Adrenal gland (tissue), 12 donors: ENCODE measurements around the gene PTPN23. TPM values are rescaled to one million over a fixed set of nuclear protein-coding genes. Genes with fewer than 3 reads are reported as not detected.

ENCODE experiments used
- DNase-seq, 7 donors: peaks; one replicate each; pipeline ENCODE4 v3.0.0-alpha.2; 2019 to 2020
- H3K27ac ChIP-seq, 5 donors: fragments of 200-600 bp; sonication (generic) in 4 of 5; 1 replicate in 3 of 5; 2 replicates in 2 of 5; pipeline versions ENCODE4 v1.5.1 to v1.8.0; 2016 to 2020; ENCODE audit warnings: mild to moderate bottlenecking in 1 of 5
- H3K27me3 ChIP-seq: fragments of 200-600 bp; 2 replicates; pipeline ENCODE4 v1.8.0; 2021
- H3K36me3 ChIP-seq, 2 donors: fragments of 200-600 bp; replicated peaks in 1 of 2; 1 replicate in 1 of 2; 2 replicates in 1 of 2; pipeline versions ENCODE4 v1.5.1 to v1.8.0; 2018 to 2022
- H3K4me1 ChIP-seq, 2 donors: fragments of 200-600 bp; replicated peaks in 1 of 2; 1 replicate in 1 of 2; 2 replicates in 1 of 2; pipeline versions ENCODE4 v1.5.1 to v1.8.0; 2018 to 2021
- H3K4me3 ChIP-seq, 4 donors: fragments of 200-600 bp; sonication (generic) in 3 of 4; one replicate each; pipeline ENCODE4 v1.5.1; 2016 to 2018
- H3K9me3 ChIP-seq, 3 donors: fragments of 200-600 bp; sonication (generic) in 1 of 3; replicated peaks in 1 of 3; 1 replicate in 2 of 3; 2 replicates in 1 of 3; pipeline versions ENCODE4 v1.5.1 to v1.8.0; 2016 to 2021
- CTCF ChIP-seq, 6 experiments: fragments of 450-650 bp in 4 of 6; fragments of 200-600 bp in 2 of 6; sonication (generic) in 1 of 6; IDR thresholded peaks; 1 replicate in 5 of 6; 2 replicates in 1 of 6; pipeline versions ENCODE4 v1.5.1 to v1.8.0; 2016 to 2021; ENCODE audit warnings: antibody characterized with exemption in 6 of 6, mild to moderate bottlenecking in 2 of 6, moderate library complexity in 1 of 6
- POLR2A ChIP-seq, 2 donors: fragments of 450-650 bp; IDR thresholded peaks; one replicate each; pipeline ENCODE4 v1.6.1; 2017; ENCODE audit warnings: antibody characterized with exemption in 2 of 2, mild to moderate bottlenecking in 2 of 2, moderate library complexity in 1 of 2
- WGBS, 4 donors: extraction: QIAGEN DNeasy Blood & Tissue Kit in 2 of 4; methylation state at CpG; one replicate each; pipeline versions ENCODE4 v1.1.5 to v1.1.7; 2013 to 2017; 5-methylcytosine and 5-hydroxymethylcytosine counted together
- intact Hi-C, 2 donors: fragments of 100-400 bp; cut with DNase I; formaldehyde crosslinking; loops; one replicate each; pipeline versions ENCODE4 v1.14.1 to v1.15.0; 2022 to 2023
- polyA plus RNA-seq, 3 donors: library from polyadenylated mRNA; stranded (reverse); fragments of 200-250 nt in 2 of 3; fragments of 350-450 nt in 1 of 3; fragmentation: Illumina TruSeq in 1 of 3; extraction: RNeasy Lipid Tissue Mini Kit (QIAGEN cat#74804) in 1 of 3; gene quantifications; one replicate each; pipeline ENCODE4 v1.2.3, GENCODE V29; 2013 to 2014
- total RNA-seq, 9 donors: library from RNA; depleted of rRNA in 4 of 9; stranded (reverse); fragments of >200 nt in 4 of 9; fragments of 120-200 nt in 1 of 9; fragmentation: NEBNext Ultra II Directional in 1 of 9; extraction: Animal tissue kit (Norgen Biotek cat#: 25700) in 1 of 9; gene quantifications; one replicate each; pipeline versions ENCODE4 v1.1.0 to v1.2.4, GENCODE V29; 2013 to 2023
- donor health status: healthy with polysubstance abuse.
- donor health status: Bipolar disorder and iron deficiency.
- donor health status: DM: yes; HTN: yes; CAD: no.
- donor health status: DM: no; HTN: no; CAD: no.
- donor health status: DM: no; HTN: no; CAD: no.
- donor health status: DM: yes; HTN: yes; CAD: no.

The PTPN23 gene
- total and polyA plus RNA-seq, 12 donors = 8.4 to 70.0 (median 33.9) TPM

DNA sequence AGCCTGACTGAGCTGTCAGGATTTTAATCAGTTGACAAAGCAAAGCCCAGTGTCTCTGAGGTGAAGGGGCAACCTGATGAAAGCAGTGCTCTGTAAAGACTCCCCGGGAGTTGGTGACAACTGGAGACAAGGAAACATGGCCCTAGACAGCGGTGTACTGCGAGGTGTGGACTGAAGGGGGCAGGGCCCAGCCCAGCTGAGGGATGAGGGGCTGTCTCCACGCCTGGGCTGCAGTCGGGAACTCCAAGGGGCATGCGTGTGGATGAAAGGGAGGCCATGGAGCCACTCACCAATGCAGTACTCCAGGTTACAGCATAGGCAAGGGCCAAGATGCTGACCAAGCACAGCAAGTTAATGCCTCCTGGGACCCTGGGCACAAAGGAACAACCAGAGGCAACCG is 49.8 kb downstream of the PTPN23 start:
- H3K4me1 ChIP-seq = peaks cover 19 to 34% of the 10 kb centered on the region in 2 donors
- H3K36me3 ChIP-seq = peaks cover 0 to 40% of the 10 kb centered on the region in 2 donors
- DNase-seq = peak in 3 of 7 donors; percentile 3 to 24 (median 10)
- H3K27me3 ChIP-seq = no peaks in the 10 kb centered on the region
- no peak overlapping the region for H3K4me3 ChIP-seq
- intact Hi-C loops = no loop called here
- TF ChIP-seq CTCF (IDR thresholded peaks at IDR 0.05) (no peak), POLR2A (IDR thresholded peaks at IDR 0.05) (no peak)
- H3K9me3 ChIP-seq = no peaks in the 10 kb centered on the region
- peak overlapping the region in 3 of 5 donors; percentile 54 to 74 (median 73) for H3K27ac ChIP-seq
- WGBS, 4 donors = 85 to 91% (median 89%) methylated on average over 6 to 7 of the region's 7 CpGs

GRCh38 chr3:47431225-47431624 is 50.4 kb downstream of the PTPN23 start:
- peaks cover 0 to 33% of the 10 kb centered on the region in 2 donors for H3K36me3 ChIP-seq

GRCh38 chr3:47432673-47433072 is 51.9 kb downstream of the PTPN23 start:
- no peaks in the 10 kb centered on the region for H3K27me3 ChIP-seq
- peaks cover 19 to 45% of the 10 kb centered on the region in 2 donors for H3K4me1 ChIP-seq
- 94 to 99% (median 97%) methylated on average over 2 of the region's 2 CpGs for WGBS, 4 donors
- TF ChIP-seq POLR2A (IDR thresholded peaks at IDR 0.05) (no peak), CTCF (IDR thresholded peaks at IDR 0.05) (no peak)
- no peak overlapping the region for H3K4me3 ChIP-seq
- DNase-seq = peak in 2 of 7 donors; percentile 3 to 6
- peaks cover 0 to 26% of the 10 kb centered on the region in 2 donors for H3K36me3 ChIP-seq
- no peaks in the 10 kb centered on the region for H3K9me3 ChIP-seq
- H3K27ac ChIP-seq = no peak overlapping the region
- intact Hi-C loops = no loop called here

More at GRCh38 chr3:47431225-47431624, 50.4 kb downstream of the PTPN23 start:
- H3K4me1 ChIP-seq = peaks cover 19 to 40% of the 10 kb centered on the region in 2 donors
- no peaks in the 10 kb centered on the region for H3K27me3 ChIP-seq
- DNase-seq = no peak
- peak overlapping the region in 3 of 5 donors; percentile 54 to 74 (median 73) for H3K27ac ChIP-seq
- no peak overlapping the region for H3K4me3 ChIP-seq
- WGBS, 4 donors = 43 to 69% (median 48%) methylated on average over 3 of the region's 3 CpGs
- intact Hi-C loops = no loop called here
- TF ChIP-seq POLR2A (IDR thresholded peaks at IDR 0.05) = no peak
- no peak for TF ChIP-seq CTCF (IDR thresholded peaks at IDR 0.05)
- no peaks in the 10 kb centered on the region for H3K9me3 ChIP-seq

DNA sequence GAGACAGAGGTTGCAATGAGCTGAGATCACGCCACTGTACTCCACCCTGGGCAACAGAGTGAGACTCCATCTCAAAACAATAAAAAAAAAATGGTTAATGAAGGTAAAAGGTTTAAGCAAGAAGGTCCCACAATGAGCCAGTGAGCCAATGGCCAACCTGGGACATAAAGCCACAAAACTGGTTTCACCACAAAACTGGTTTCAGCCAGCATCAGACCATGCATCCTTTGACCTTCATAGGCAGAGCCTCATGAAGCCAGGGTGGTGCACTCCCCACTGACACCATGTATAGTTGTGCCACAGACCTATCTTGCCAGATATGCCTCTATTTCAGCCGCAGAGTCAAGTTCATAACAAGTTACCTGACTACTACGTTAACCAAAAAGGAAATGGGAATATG is 53.0 kb downstream of the PTPN23 start:
- TF ChIP-seq CTCF (IDR thresholded peaks at IDR 0.05) (no peak), POLR2A (IDR thresholded peaks at IDR 0.05) (no peak)
- Histone ChIP-seq H3K36me3 (peaks cover 0 to 36% of the 10 kb centered on the region in 2 donors), H3K27me3 (no peaks in the 10 kb centered on the region), H3K9me3 (no peaks in the 10 kb centered on the region), H3K4me1 (peaks cover 14 to 39% of the 10 kb centered on the region in 2 donors), H3K27ac (no peak overlapping the region), H3K4me3 (no peak overlapping the region)
- peak in 1 of 7 donors; percentile 4 for DNase-seq
- 90 to 96% (median 94%) methylated on average over 3 of the region's 3 CpGs for WGBS, 4 donors
- intact Hi-C loops = no loop called here
